Stimulated activated CD8-positive, alpha-beta memory T cell treated with anti-CD3 and anti-CD28 coated beads, Interleukin-15, amount 100 ng/mL, for 24 hours (primary cell): Measurements from ENCODE around the gene LIPA.
"Not testable (repeated sequence)": the region's sequence is repeated elsewhere in the genome, so short reads cannot be mapped to it uniquely, and the experiment has no call there.

Experiments
- DNase-seq: peaks from one replicate; pipeline ENCODE4 v3.0.0-alpha.2; 2020; ENCODE audit warnings: low read depth

LIPA gene

DNA sequence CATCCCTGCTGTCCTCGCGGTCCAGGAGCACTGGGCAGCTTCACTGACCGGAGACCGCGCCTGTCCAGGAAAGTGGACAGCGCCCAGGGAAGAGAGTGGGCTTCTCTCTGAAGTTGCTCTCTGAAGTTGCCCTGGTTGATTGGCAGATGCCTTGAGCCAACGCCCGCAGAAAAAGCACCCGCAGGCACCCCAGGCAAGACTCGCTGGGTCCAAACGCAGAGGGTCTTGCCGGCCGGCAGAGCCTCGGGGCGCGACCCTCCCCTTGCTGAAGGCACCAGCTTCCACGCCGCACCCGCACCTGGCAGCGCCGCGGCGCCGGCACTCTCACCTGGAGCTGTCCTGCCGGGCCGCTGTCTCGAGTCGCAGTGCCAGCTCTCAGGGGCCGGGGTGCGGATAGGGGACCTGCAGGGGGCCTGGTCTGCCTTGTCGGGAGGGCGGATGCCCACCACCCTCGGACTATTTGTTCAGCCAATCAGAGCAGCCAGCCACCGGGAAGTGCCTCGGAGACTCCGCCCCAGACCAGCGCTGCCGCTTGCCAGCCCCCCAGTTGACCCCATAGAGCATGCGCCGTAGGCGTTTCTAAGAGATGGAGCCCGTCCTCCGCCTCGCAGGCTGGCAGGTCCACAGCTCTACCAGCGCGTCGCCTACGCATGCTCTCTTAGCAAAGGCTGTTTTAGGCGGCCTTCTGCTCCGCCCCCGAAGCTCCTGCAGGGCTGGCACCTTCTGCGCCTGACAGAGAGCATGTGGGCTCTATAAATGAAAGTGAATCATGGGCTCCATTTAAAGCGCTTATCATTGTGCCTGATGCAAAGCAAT, at the start of gene LIPA:
LIPA (minus strand) TSS at position 367 of the 816 bp plus-strand sequence. CDS start 4,127 bp downstream, outside the sequence.
- peak; percentile 79 for DNase-seq

DNA sequence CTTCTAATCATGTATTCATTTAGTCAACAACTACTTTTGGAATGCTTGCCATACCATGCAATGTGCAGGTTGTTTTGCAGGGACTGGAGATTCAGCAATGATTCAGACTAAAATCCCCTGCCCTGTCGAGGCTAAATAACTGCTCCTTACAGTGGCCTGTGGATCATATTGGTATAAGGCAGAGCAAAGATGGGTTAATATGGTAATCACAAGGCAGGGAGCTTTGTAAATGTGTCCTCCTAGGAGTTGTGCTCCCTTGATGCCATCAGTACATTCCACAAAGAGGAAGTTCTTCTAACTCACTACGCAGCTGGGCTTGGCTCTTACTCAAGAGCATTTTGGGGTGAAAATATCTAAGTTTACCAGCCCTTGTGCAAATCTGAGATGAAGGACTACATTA, 49.7 kb upstream of the LIPA start:
- DNase-seq: no peak

DNA sequence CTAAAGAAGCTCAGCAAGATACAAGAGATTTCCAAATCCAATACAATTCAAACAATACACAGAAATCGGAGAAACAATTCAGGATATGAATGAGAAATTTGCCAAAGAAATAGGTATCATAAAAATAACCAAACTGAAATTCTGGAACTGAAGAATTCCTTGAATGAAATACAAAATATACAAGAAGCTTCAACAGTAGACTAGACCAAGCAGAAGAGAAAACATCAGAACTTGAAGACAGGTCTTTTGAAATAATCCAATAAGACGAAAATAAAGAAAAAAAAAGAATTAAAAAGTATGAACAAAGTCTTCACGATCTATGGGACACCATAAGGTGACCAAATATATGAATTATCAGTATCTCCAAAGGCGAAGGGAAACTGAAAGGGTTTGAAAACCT, 47.5 kb upstream of the LIPA start:
- DNase-seq: no peak

DNA sequence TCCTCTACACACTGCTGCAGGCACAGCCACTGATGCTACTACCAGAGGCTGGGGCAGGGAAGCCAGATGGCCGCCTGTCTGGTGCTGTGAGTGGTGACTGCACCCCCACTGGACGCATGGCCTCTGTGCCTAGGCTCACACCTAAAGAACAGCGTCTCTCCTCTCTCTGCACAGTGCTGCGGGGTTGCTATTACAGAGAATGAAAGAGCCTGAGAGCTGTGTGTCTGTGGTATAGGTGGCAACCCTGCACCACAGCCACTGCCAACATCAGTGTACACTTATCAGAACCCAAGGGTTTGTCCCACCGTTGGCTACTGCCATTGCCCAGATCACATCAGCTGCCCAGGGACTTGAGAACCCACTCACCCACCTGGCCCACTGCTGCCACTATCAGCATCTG, 46.2 kb upstream of the LIPA start:
- no peak for DNase-seq

DNA sequence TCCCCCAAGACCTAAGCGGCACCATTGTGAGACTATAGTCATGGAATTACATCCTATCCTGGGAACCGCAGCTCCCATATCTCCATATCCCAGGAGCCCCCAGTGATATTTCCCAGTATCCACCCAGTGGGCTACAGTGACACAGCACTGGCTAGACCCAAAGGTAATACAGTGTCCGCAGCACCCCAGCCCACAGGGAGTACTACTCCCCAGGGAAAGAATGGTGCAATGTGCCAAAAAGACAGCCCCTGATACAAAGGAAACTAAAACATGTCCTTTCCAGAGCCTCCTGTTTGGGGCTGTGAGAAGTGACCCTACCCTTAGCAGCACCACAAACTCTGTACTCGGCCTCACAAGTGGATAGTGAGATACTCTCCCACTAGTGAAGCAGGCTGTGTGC, 45.8 kb upstream of the LIPA start:
- no peak for DNase-seq

- no peak for DNase-seq
These were observed 44.7 kb upstream of the LIPA start for GRCh38 chr10:89296220-89296648.

GRCh38 chr10:89295597-89295996, 44.0 kb upstream of the LIPA start:
- DNase-seq: no peak

DNA sequence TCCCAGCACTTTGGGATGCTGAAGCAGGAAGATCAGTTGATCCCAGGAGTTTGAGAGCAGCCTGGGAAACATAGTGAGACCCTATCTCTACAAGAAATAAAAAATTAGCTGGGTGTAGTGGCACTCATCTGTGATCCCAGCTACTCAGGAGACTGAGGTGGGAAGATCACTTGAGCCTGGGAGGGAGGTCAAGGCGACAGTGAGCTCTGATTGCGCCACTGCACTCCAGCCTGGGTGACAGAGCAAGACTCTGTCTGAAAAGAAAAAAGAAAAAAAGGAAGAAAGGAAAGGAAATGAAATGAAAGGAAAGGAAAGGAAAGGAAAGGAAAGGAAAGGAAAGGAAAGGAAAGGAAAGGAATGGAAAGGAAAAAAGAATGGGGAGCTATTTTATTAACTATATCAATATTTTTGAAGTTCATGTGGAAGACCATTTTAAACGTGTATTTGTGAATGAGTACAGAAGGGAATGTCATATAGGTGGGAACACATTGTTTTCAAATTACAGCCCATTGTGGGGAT, 43.2 kb upstream of the LIPA start:
- no peak for DNase-seq

DNA sequence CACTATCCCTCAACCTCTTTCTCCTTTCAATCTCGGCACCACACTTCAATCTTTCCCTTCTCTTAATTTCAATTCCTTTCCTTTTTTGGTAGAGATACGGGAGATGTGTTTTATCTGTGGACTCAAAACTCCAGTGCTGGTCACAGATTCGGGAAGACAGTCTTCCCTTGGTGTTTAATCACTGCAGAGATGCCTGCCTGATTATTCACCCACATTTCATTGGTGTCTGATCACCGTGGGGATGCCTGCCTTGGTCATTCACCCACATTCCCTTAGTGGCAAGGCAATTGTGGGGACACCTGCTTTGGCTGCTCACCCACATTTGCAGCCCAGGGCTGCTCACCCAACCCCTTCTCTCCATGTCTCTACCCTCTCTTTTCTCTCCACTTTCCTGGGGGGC, 33.7 kb upstream of the LIPA start:
- not testable (repeated sequence) for DNase-seq

DNA sequence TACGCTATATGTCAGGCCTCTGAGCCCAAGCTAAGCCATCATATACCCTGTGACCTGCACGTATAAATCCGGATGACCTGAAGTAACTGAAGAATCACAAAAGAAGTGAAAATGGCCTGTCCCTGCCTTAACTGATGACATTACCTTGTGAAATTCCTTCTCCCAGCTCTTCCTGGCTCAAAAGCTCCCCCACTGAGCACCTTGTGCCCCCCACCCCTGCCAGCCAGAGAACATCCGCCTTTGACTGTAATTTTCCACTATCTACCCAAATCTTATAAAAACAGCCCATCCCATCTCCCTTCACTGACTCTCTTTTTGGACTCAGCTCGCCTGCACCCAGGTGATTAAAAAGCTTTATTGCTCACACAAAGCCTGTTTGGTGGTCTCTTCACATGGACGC, 33.1 kb upstream of the LIPA start:
- not testable (repeated sequence) for DNase-seq

- DNase-seq: no peak
These were observed 32.4 kb upstream of the LIPA start for GRCh38 chr10:89283936-89284475.

DNA sequence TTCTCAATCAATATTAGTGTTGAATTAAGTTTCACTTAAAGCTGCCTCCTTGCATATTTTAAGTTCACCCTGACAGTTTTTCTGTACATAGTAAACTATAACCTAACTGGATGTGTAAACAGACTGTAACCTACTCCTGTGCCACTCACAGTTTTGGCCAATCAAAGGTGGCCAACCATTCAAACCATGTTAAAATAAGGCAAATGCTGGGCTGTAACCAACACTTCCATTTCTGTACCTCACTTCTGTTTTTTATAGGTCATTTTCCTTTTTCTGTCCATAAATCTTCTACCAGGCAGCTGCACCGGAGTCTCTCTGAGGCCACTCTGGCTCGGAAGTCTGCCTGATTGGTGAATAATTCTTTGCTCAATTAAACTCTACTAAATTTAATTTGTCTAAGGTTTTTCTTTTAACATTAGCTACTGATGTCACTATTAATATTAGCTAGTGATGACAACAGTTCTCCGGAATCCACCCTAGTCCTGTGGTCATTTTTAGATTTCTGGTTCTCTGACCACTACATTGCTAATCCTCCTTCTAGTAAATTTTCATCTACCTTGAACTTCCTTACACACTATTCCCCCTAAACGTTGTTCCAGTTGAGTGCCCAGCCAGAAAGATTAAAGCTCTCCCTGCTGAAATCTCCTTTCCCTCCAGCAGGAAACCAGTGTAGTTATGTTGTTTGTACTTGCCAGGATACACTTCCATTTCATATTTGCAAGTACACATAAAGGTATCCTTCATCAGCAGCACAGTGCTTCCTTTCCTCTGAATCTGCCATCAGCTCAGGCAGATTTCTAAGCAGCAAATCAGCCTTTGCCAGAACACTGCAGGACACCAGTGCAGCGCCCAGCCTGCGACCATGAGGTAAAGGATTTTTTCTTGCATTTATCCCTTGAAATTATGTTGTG, 31.7 kb upstream of the LIPA start:
- no peak for DNase-seq

GRCh38 chr10:89281606-89282395, 30.2 kb upstream of the LIPA start:
- no peak for DNase-seq

- DNase-seq: no peak
These were observed 28.9 kb upstream of the LIPA start for GRCh38 chr10:89280508-89280907.

- DNase-seq: no peak
These were observed 27.9 kb upstream of the LIPA start for GRCh38 chr10:89279421-89279869.

GRCh38 chr10:89278900-89279392, 27.4 kb upstream of the LIPA start:
- no peak for DNase-seq

DNA sequence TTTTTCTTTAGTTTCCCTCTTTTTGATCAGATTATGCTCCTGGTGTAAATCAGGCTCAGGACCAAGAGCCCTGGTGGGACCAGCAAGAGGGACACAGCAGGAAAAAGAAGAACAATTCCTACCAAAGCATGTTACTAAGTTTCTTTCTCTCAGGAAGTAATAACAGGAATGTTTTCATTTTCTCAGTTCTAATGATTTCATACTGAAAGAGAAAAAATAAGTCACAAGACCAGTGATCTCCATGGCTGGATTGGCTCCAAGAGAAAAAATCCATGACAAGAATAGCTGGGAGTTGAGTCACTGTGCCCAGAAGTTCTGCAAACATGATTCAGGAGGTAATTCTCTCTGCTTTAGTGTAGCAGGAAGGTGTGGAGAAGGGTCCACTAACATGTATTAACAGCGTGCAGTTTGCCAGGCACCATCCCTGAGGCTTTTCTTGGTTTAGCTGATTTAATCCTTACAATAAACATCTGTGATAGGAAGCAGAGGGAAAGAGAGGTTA, 26.5 kb upstream of the LIPA start:
- DNase-seq: no peak

GRCh38 chr10:89275383-89275782, 23.8 kb upstream of the LIPA start:
- DNase-seq: no peak

- no peak for DNase-seq
These were observed 23.4 kb upstream of the LIPA start for GRCh38 chr10:89274928-89275327.

- no peak for DNase-seq
These were observed 22.1 kb upstream of the LIPA start for GRCh38 chr10:89273680-89274079.

GRCh38 chr10:89271532-89271931, 20.0 kb upstream of the LIPA start:
- DNase-seq: no peak
